Measurements from ENCODE around the gene VWF.

The VWF gene

DNA sequence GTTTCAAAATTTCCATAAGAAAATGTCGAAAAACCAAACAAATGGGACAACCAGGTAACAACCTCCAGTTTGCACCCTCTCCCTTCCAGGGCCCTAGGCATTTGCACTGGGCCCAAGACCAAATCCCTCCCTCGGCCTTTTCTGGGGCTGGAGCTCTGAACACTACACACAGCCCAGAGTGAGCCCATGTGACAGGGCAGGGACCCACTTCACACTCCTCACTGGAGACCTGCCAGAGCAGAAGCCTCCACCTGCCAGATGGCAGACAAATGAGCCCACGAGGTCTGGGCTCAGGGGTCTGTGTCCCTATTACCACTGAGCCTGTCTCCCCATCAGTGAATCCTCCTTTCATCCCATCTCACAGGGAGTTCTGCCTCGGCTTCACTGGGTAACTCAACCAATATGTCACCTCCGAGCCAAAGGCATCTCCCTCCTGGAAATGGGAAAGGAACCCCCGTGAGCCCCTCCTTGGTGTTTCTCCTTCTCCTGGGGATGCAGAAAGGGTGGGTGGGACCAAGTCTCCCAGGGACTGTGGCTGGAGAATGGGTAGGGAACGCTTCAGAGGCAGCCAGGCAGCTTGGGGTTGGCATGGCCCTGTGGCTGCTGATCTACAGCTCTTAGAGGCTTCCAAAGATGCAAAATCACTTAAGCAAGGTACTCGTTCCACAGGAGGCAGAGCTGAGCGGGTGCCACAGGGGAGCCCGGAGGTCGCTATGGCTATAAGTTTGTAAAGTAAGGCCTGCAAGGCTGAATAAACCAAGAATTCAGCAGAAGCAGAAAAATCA, 10.6 kb downstream of the VWF start:
- Histone ChIP-seq H3K4me2 (ENCODE audit: low read length, poor library complexity, severe bottlenecking) (no peak overlapping the region), H4K91ac (ENCODE audit: low read length) (no peak overlapping the region), H4K8ac (ENCODE audit: low read length) (no peak overlapping the region), H3K18ac (ENCODE audit: low read depth in 1 of 2, low read length in 2 of 2) (no peak overlapping the region), H3K9ac (ENCODE audit: low read length) (no peak overlapping the region), H2BK120ac (ENCODE audit: low read depth, low read length) (no peak overlapping the region), H3K79me1 (replicated peaks; ENCODE audit: low read length, poor library complexity, severe bottlenecking) (no peaks in the 10 kb centered on the region), H2BK15ac (ENCODE audit: low read depth, poor library complexity, severe bottlenecking) (no peak overlapping the region), H3K4me1 (ENCODE audit: control insufficient read depth, insufficient read depth, low read depth, low read length) (peaks cover 23% of the 10 kb centered on the region), H2AFZ (ENCODE audit: low read depth, low read length) (no peak overlapping the region), H3K27ac (ENCODE audit: low read length, poor library complexity, severe bottlenecking) (no peak overlapping the region), H2AK5ac (ENCODE audit: low read length, severe bottlenecking) (no peak overlapping the region), H3K4ac (ENCODE audit: low read depth in 1 of 2, low read length in 2 of 2) (no peak overlapping the region), H3K14ac (ENCODE audit: low read length in 2 of 2) (no peak overlapping the region), H3K4me3 (ENCODE audit: insufficient read depth in 1 of 2, low read depth in 1 of 2, low read length in 2 of 2) (no peak overlapping the region), H2BK12ac (ENCODE audit: low read length in 2 of 2) (no peak overlapping the region), H3K36me3 (ENCODE audit: control insufficient read depth in 1 of 2, insufficient read depth in 2 of 2, low read depth in 1 of 2, low read length in 2 of 2) (no peaks in the 10 kb centered on the region), H3K27me3 (ENCODE audit: control insufficient read depth in 1 of 2, insufficient read depth in 1 of 2, low read length in 2 of 2) (peaks cover 0 to 12% of the 10 kb centered on the region in 2 experiments), H2BK5ac (ENCODE audit: low read depth, low read length, poor library complexity, severe bottlenecking) (no peak overlapping the region), H3K9me3 (ENCODE audit: control insufficient read depth, low read length) (peaks cover 3% of the 10 kb centered on the region), H3K23ac (ENCODE audit: low read length in 2 of 2) (no peak overlapping the region)
- 91% methylated on average over 11 of the region's 11 CpGs for WGBS
- DNase-seq, result no peak

GRCh38 chr12:6112004-6112403, 12.5 kb downstream of the VWF start:
- no peak overlapping the region for H3K9ac ChIP-seq (ENCODE audit: low read length)
- H3K4me2 ChIP-seq (ENCODE audit: low read length, poor library complexity, severe bottlenecking), result no peak overlapping the region
- H4K8ac ChIP-seq (ENCODE audit: low read length), result no peak overlapping the region
- peaks cover 0 to 12% of the 10 kb centered on the region in 2 experiments for H3K27me3 ChIP-seq (ENCODE audit: control insufficient read depth in 1 of 2, insufficient read depth in 1 of 2, low read length in 2 of 2)
- no peaks in the 10 kb centered on the region for H3K79me1 ChIP-seq (replicated peaks; ENCODE audit: low read length, poor library complexity, severe bottlenecking)
- no peak overlapping the region for H2BK12ac ChIP-seq (ENCODE audit: low read length in 2 of 2)
- no peak overlapping the region for H2AFZ ChIP-seq (ENCODE audit: low read depth, low read length)
- no peak for DNase-seq
- H3K14ac ChIP-seq (ENCODE audit: low read length in 2 of 2), result no peak overlapping the region
- no peak overlapping the region for H4K91ac ChIP-seq (ENCODE audit: low read length)
- no peak overlapping the region for H3K23ac ChIP-seq (ENCODE audit: low read length in 2 of 2)
- H3K4me3 ChIP-seq (ENCODE audit: insufficient read depth in 1 of 2, low read depth in 1 of 2, low read length in 2 of 2), result no peak overlapping the region
- H3K9me3 ChIP-seq (ENCODE audit: control insufficient read depth, low read length), result peaks cover 3% of the 10 kb centered on the region
- no peak overlapping the region for H3K27ac ChIP-seq (ENCODE audit: low read length, poor library complexity, severe bottlenecking)
- no peaks in the 10 kb centered on the region for H3K36me3 ChIP-seq (ENCODE audit: control insufficient read depth in 1 of 2, insufficient read depth in 2 of 2, low read depth in 1 of 2, low read length in 2 of 2)
- H3K18ac ChIP-seq (ENCODE audit: low read depth in 1 of 2, low read length in 2 of 2), result no peak overlapping the region
- H2AK5ac ChIP-seq (ENCODE audit: low read length, severe bottlenecking), result no peak overlapping the region
- H2BK120ac ChIP-seq (ENCODE audit: low read depth, low read length), result no peak overlapping the region
- H3K4me1 ChIP-seq (ENCODE audit: control insufficient read depth, insufficient read depth, low read depth, low read length), result peaks cover 20% of the 10 kb centered on the region
- 94% methylated on average over 3 of the region's 5 CpGs for WGBS
- H2BK5ac ChIP-seq (ENCODE audit: low read depth, low read length, poor library complexity, severe bottlenecking), result no peak overlapping the region
- H3K4ac ChIP-seq (ENCODE audit: low read depth in 1 of 2, low read length in 2 of 2), result no peak overlapping the region
- H2BK15ac ChIP-seq (ENCODE audit: low read depth, poor library complexity, severe bottlenecking), result no peak overlapping the region

- H3K9me3 ChIP-seq (ENCODE audit: control insufficient read depth, low read length), result peaks cover 3% of the 10 kb centered on the region
- no peak overlapping the region for H3K27ac ChIP-seq (ENCODE audit: low read length, poor library complexity, severe bottlenecking)
- no peak overlapping the region for H3K4me2 ChIP-seq (ENCODE audit: low read length, poor library complexity, severe bottlenecking)
- no peaks in the 10 kb centered on the region for H3K79me1 ChIP-seq (replicated peaks; ENCODE audit: low read length, poor library complexity, severe bottlenecking)
- no peak overlapping the region for H2BK120ac ChIP-seq (ENCODE audit: low read depth, low read length)
- peaks cover 9% of the 10 kb centered on the region for H3K4me1 ChIP-seq (ENCODE audit: control insufficient read depth, insufficient read depth, low read depth, low read length)
- H4K8ac ChIP-seq (ENCODE audit: low read length), result no peak overlapping the region
- H3K23ac ChIP-seq (ENCODE audit: low read length in 2 of 2), result no peak overlapping the region
- H2BK5ac ChIP-seq (ENCODE audit: low read depth, low read length, poor library complexity, severe bottlenecking), result no peak overlapping the region
- no peak overlapping the region for H3K9ac ChIP-seq (ENCODE audit: low read length)
- H3K4me3 ChIP-seq (ENCODE audit: insufficient read depth in 1 of 2, low read depth in 1 of 2, low read length in 2 of 2), result no peak overlapping the region
- H3K14ac ChIP-seq (ENCODE audit: low read length in 2 of 2), result no peak overlapping the region
- no peak overlapping the region for H2BK15ac ChIP-seq (ENCODE audit: low read depth, poor library complexity, severe bottlenecking)
- H3K36me3 ChIP-seq (ENCODE audit: control insufficient read depth in 1 of 2, insufficient read depth in 2 of 2, low read depth in 1 of 2, low read length in 2 of 2), result no peaks in the 10 kb centered on the region
- DNase-seq, result no peak
- H3K18ac ChIP-seq (ENCODE audit: low read depth in 1 of 2, low read length in 2 of 2), result no peak overlapping the region
- no peak overlapping the region for H4K91ac ChIP-seq (ENCODE audit: low read length)
- 93% methylated on average over 4 of the region's 4 CpGs for WGBS
- H2AFZ ChIP-seq (ENCODE audit: low read depth, low read length), result no peak overlapping the region
- no peak overlapping the region for H3K4ac ChIP-seq (ENCODE audit: low read depth in 1 of 2, low read length in 2 of 2)
- no peak overlapping the region for H2AK5ac ChIP-seq (ENCODE audit: low read length, severe bottlenecking)
- no peak overlapping the region for H2BK12ac ChIP-seq (ENCODE audit: low read length in 2 of 2)
- peaks cover 0 to 12% of the 10 kb centered on the region in 2 experiments for H3K27me3 ChIP-seq (ENCODE audit: control insufficient read depth in 1 of 2, insufficient read depth in 1 of 2, low read length in 2 of 2)
These were observed 14.5 kb downstream of the VWF start for GRCh38 chr12:6110006-6110405.

GRCh38 chr12:6106218-6106617, 18.3 kb downstream of the VWF start:
- Histone ChIP-seq H3K9me3 (ENCODE audit: control insufficient read depth, low read length) (peaks cover 3% of the 10 kb centered on the region), H2BK12ac (ENCODE audit: low read length in 2 of 2) (no peak overlapping the region), H3K4me3 (ENCODE audit: insufficient read depth in 1 of 2, low read depth in 1 of 2, low read length in 2 of 2) (no peak overlapping the region), H3K4me2 (ENCODE audit: low read length, poor library complexity, severe bottlenecking) (no peak overlapping the region), H2BK120ac (ENCODE audit: low read depth, low read length) (no peak overlapping the region), H3K23ac (ENCODE audit: low read length in 2 of 2) (no peak overlapping the region), H3K79me1 (replicated peaks; ENCODE audit: low read length, poor library complexity, severe bottlenecking) (no peaks in the 10 kb centered on the region), H3K9ac (ENCODE audit: low read length) (no peak overlapping the region), H2AK5ac (ENCODE audit: low read length, severe bottlenecking) (no peak overlapping the region), H4K91ac (ENCODE audit: low read length) (no peak overlapping the region), H3K4me1 (ENCODE audit: control insufficient read depth, insufficient read depth, low read depth, low read length) (no peaks in the 10 kb centered on the region), H3K18ac (ENCODE audit: low read depth in 1 of 2, low read length in 2 of 2) (no peak overlapping the region), H3K36me3 (ENCODE audit: control insufficient read depth in 1 of 2, insufficient read depth in 2 of 2, low read depth in 1 of 2, low read length in 2 of 2) (no peaks in the 10 kb centered on the region), H3K4ac (ENCODE audit: low read depth in 1 of 2, low read length in 2 of 2) (no peak overlapping the region), H3K14ac (ENCODE audit: low read length in 2 of 2) (no peak overlapping the region), H2BK5ac (ENCODE audit: low read depth, low read length, poor library complexity, severe bottlenecking) (no peak overlapping the region), H4K8ac (ENCODE audit: low read length) (no peak overlapping the region), H2AFZ (ENCODE audit: low read depth, low read length) (no peak overlapping the region), H3K27ac (ENCODE audit: low read length, poor library complexity, severe bottlenecking) (no peak overlapping the region), H3K27me3 (ENCODE audit: control insufficient read depth in 1 of 2, insufficient read depth in 1 of 2, low read length in 2 of 2) (peaks cover 0 to 2% of the 10 kb centered on the region in 2 experiments), H2BK15ac (ENCODE audit: low read depth, poor library complexity, severe bottlenecking) (no peak overlapping the region)
- 96% methylated on average over 3 of the region's 3 CpGs for WGBS
- DNase-seq, result no peak

Data from mesenchymal stem cell (in vitro differentiated cells and primary cell).